GM23248 (cell line): ENCODE measurements around the gene KCNE1. TPM values are rescaled to one million over a fixed set of nuclear protein-coding genes. Genes with fewer than 3 reads are reported as not detected.
A peak's percentile ranks its signal among the peaks of the same experiment; 100 is the strongest.

Experiments
- DNase-seq: peaks from one replicate; pipeline ENCODE4 v3.0.0-alpha.2; 2015
- H2AFZ ChIP-seq: fragments of 200-600 bp; sonication (generic); 2 replicates; pipeline ENCODE4 v1.6.1; 2016; ENCODE audit warnings: antibody characterized with exemption
- H3F3A ChIP-seq: fragments of 200-600 bp; sonication (generic); 2 replicates; pipeline ENCODE4 v1.6.1; 2016; ENCODE audit warnings: mild to moderate bottlenecking, antibody characterized with exemption, mixed run types; ENCODE audit not compliant: insufficient read depth
- H3K27ac ChIP-seq: fragments of 200-600 bp; sonication (generic); 2 replicates; pipeline ENCODE4 v1.5.1; 2016; ENCODE audit warnings: mild to moderate bottlenecking
- H3K27me3 ChIP-seq: fragments of 200-600 bp; sonication (generic); replicated peaks from 2 replicates; pipeline ENCODE4 v1.6.1; 2016; ENCODE audit warnings: mild to moderate bottlenecking; ENCODE audit not compliant: insufficient read depth
- H3K36me3 ChIP-seq: fragments of 200-600 bp; sonication (generic); 2 replicates; pipeline ENCODE4 v1.6.1; 2016; ENCODE audit warnings: low read depth, mild to moderate bottlenecking
- H3K4me1 ChIP-seq: fragments of 200-600 bp; sonication (generic); 2 replicates; pipeline ENCODE4 v1.6.1; 2016; ENCODE audit warnings: mild to moderate bottlenecking; ENCODE audit not compliant: insufficient read depth
- H3K4me2 ChIP-seq: fragments of 200-600 bp; sonication (generic); one replicate; pipeline ENCODE4 v1.6.1; 2016; ENCODE audit warnings: mild to moderate bottlenecking; ENCODE audit not compliant: unreplicated experiment
- H3K4me3 ChIP-seq: fragments of 200-600 bp; sonication (generic); 2 replicates; pipeline ENCODE4 v1.5.1; 2016; ENCODE audit warnings: mild to moderate bottlenecking
- H3K79me2 ChIP-seq: fragments of 200-600 bp; sonication (generic); 2 replicates; pipeline ENCODE4 v1.6.1; 2016; ENCODE audit warnings: mild to moderate bottlenecking; ENCODE audit not compliant: insufficient read depth
- H3K9ac ChIP-seq: fragments of 200-600 bp; sonication (generic); 2 replicates; pipeline ENCODE4 v1.6.1; 2016; ENCODE audit warnings: mild to moderate bottlenecking
- H3K9me2 ChIP-seq: fragments of 200-600 bp; sonication (generic); 2 replicates; pipeline ENCODE4 v1.6.1; 2016; ENCODE audit warnings: mixed run types, mild to moderate bottlenecking, moderate library complexity; ENCODE audit not compliant: insufficient read depth
- H3K9me3 ChIP-seq: fragments of 200-600 bp; sonication (generic); one replicate; pipeline ENCODE4 v1.6.1; 2017; ENCODE audit warnings: low read depth
- H4K20me1 ChIP-seq: fragments of 200-600 bp; sonication (generic); 2 replicates; pipeline ENCODE4 v1.6.0; 2016; ENCODE audit not compliant: insufficient read depth
- EZH2 ChIP-seq: fragments of 200-600 bp; sonication (generic); IDR thresholded peaks from 2 replicates; pipeline ENCODE4 v1.6.1; 2018; ENCODE audit warnings: antibody characterized with exemption, mild to moderate bottlenecking; ENCODE audit not compliant: insufficient read depth, poor library complexity, severe bottlenecking
- EZH2phosphoT487 ChIP-seq: fragments of 200-600 bp; sonication (generic); IDR thresholded peaks from 2 replicates; pipeline ENCODE4 v1.6.1; 2018; ENCODE audit warnings: antibody characterized with exemption, moderate library complexity, mild to moderate bottlenecking, low read depth; ENCODE audit not compliant: insufficient read depth
- whole genome bisulfite sequencing, 2 experiments: methylation state at CpG; one replicate each; pipeline ENCODE4 v1.1.6; 2015 to 2017; ENCODE audit warnings: low lambda C conversion rate in 2 of 2, low coverage in 1 of 2; ENCODE audit errors: missing lambda C conversion rate in 2 of 2; 5-methylcytosine and 5-hydroxymethylcytosine counted together
- in situ Hi-C: fragments of 300-500 bp; cut with MboI; formaldehyde crosslinking; loops from 2 replicates; pipeline ENCODE4 v1.15.0; 2020
- polyA plus RNA-seq: library from polyadenylated mRNA; unstranded; fragments of >200 nt; fragmentation: Nextera tagmentation; extraction: Ambion mirVana; gene quantifications from 2 replicates; pipeline ENCODE4 v1.2.1, GENCODE V29; 2016
- total RNA-seq: library from RNA; depleted of rRNA; stranded (reverse); fragments of >200 nt; shearing (Covaris generic); gene quantifications from 2 replicates; pipeline ENCODE4 v1.2.3, GENCODE V29; 2014

The KCNE1 gene
- total and polyA plus RNA-seq, 2 experiments from 2014 or later: 0.43 TPM; not detected in 1

DNA sequence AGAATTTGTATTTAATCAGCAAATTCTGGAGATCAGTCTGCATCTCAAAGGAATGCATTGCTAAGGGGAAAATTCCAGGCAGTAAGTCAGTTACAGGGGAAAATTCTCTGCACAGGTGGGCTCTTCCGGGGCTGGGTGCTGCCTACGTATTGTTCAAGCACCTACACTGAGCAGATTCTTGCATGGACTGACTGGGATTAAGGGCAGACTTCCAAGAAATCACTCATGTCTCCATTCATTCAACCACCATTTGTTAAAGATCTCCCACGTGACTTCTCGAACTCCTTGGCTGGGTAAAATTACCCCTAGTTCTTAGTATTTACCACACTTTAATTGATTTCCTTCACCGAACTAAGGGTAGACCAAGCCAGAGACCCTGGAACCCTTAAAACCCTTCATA lies 28.2 kb upstream of the KCNE1 start:
- H3K36me3 ChIP-seq: no peaks in the 10 kb centered on the region
- in situ Hi-C loops: no loop called here
- no peaks in the 10 kb centered on the region for H3K9me3 ChIP-seq
- H2AFZ ChIP-seq: no peak overlapping the region
- TF ChIP-seq EZH2: no peak
- TF ChIP-seq EZH2phosphoT487: no peak
- H3K4me2 ChIP-seq: no peak overlapping the region
- no peak overlapping the region for H3K4me3 ChIP-seq
- H3F3A ChIP-seq: peaks cover 8% of the 10 kb centered on the region
- no peak overlapping the region for H3K27ac ChIP-seq
- 83 to 89% methylated on average over 5 of the region's 5 CpGs for WGBS, 2 experiments
- DNase-seq: no peak
- H4K20me1 ChIP-seq: no peaks in the 10 kb centered on the region
- no peak overlapping the region for H3K9ac ChIP-seq
- peaks cover 7% of the 10 kb centered on the region; the same call in 1 of the 2 replicates for H3K79me2 ChIP-seq
- no peaks in the 10 kb centered on the region for H3K9me2 ChIP-seq
- H3K27me3 ChIP-seq: no peaks in the 10 kb centered on the region
- H3K4me1 ChIP-seq: peaks cover 38% of the 10 kb centered on the region

DNA sequence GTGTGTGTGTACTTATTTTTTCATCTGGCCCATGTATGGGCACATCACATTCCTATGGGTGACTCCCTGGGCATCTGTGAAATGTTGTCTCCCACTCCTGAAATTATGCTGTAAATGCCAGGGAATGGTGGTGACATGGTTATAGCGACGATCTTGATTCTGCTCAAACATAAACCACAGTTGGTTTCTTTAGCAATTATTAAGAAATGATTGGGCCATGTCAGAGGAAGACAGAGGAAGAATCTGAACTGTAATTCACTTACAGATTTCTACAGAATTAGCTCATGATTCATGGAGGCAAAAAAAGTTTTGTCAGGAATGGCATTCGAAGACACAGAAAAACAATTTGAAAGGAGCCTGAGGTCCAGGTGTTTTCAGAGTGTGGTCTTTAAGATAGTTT lies 25.8 kb upstream of the KCNE1 start:
- WGBS, 2 experiments: 84 to 86% methylated on average over 3 of the region's 3 CpGs
- H3K79me2 ChIP-seq: no peaks in the 10 kb centered on the region
- in situ Hi-C loops: no loop called here
- TF ChIP-seq EZH2phosphoT487: no peak
- no peak for TF ChIP-seq EZH2
- no peaks in the 10 kb centered on the region for H3K36me3 ChIP-seq
- H3K4me1 ChIP-seq: peaks cover 33% of the 10 kb centered on the region
- H3K4me2 ChIP-seq: no peak overlapping the region
- no peak overlapping the region for H3K4me3 ChIP-seq
- no peak overlapping the region for H2AFZ ChIP-seq
- DNase-seq: peak; percentile 30
- no peak overlapping the region for H3K27ac ChIP-seq
- no peaks in the 10 kb centered on the region for H4K20me1 ChIP-seq
- no peaks in the 10 kb centered on the region for H3F3A ChIP-seq
- H3K9me3 ChIP-seq: no peaks in the 10 kb centered on the region
- no peaks in the 10 kb centered on the region for H3K9me2 ChIP-seq
- H3K27me3 ChIP-seq: no peaks in the 10 kb centered on the region
- H3K9ac ChIP-seq: no peak overlapping the region

GRCh38 chr21:34536820-34537219 lies 24.8 kb upstream of the KCNE1 start:
- Histone ChIP-seq H3K4me3 (no peak overlapping the region), H3K9ac (no peak overlapping the region), H3K9me2 (no peaks in the 10 kb centered on the region), H4K20me1 (no peaks in the 10 kb centered on the region), H3K9me3 (no peaks in the 10 kb centered on the region), H3K27ac (no peak overlapping the region), H3F3A (no peaks in the 10 kb centered on the region), H3K36me3 (no peaks in the 10 kb centered on the region), H3K4me1 (peaks cover 33% of the 10 kb centered on the region), H2AFZ (no peak overlapping the region), H3K4me2 (no peak overlapping the region), H3K79me2 (no peaks in the 10 kb centered on the region), H3K27me3 (no peaks in the 10 kb centered on the region)
- 21 to 31% methylated on average over 2 of the region's 2 CpGs for WGBS, 2 experiments
- no peak for TF ChIP-seq EZH2phosphoT487
- peak; percentile 45 for DNase-seq
- in situ Hi-C loops: no loop called here

GRCh38 chr21:34536311-34536710 lies 24.3 kb upstream of the KCNE1 start:
- TF ChIP-seq EZH2 (no peak), EZH2phosphoT487 (no peak)
- Histone ChIP-seq H3K4me1 (peaks cover 33% of the 10 kb centered on the region), H3K9me3 (no peaks in the 10 kb centered on the region), H3K9ac (no peak overlapping the region), H4K20me1 (no peaks in the 10 kb centered on the region), H3K27ac (no peak overlapping the region), H3K36me3 (no peaks in the 10 kb centered on the region), H3F3A (no peaks in the 10 kb centered on the region), H3K9me2 (no peaks in the 10 kb centered on the region), H3K27me3 (no peaks in the 10 kb centered on the region), H3K79me2 (no peaks in the 10 kb centered on the region), H3K4me3 (no peak overlapping the region), H2AFZ (no peak overlapping the region), H3K4me2 (no peak overlapping the region)
- no peak for DNase-seq
- WGBS, 2 experiments: 96% methylated on average over 8 of the region's 8 CpGs
- in situ Hi-C loops: no loop called here

DNA sequence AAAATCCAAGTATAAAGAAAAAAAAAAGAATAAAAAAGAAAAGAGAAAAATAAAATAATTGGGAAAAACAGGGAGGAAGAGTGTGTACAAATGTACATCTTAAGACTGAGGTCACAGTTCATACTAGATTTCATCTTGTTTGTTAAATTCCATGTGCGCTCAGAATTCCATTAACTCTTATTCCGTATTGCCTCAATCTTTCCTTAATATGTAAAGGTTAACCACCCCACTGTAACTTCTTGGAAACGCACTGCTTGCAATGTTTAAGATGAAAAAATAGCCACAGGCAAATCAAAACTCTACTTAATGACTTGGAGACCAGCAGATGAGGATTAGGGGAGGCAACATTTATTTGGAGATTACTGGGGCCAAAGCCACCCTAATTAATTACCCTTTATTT lies 23.9 kb upstream of the KCNE1 start:
- Histone ChIP-seq H3K36me3 (no peaks in the 10 kb centered on the region), H3K9ac (no peak overlapping the region), H4K20me1 (no peaks in the 10 kb centered on the region), H3K4me2 (no peak overlapping the region), H3K9me3 (no peaks in the 10 kb centered on the region), H3K4me3 (no peak overlapping the region), H2AFZ (no peak overlapping the region), H3F3A (no peaks in the 10 kb centered on the region), H3K27me3 (no peaks in the 10 kb centered on the region), H3K9me2 (no peaks in the 10 kb centered on the region), H3K4me1 (peaks cover 33% of the 10 kb centered on the region), H3K27ac (no peak overlapping the region), H3K79me2 (no peaks in the 10 kb centered on the region)
- in situ Hi-C loops: no loop called here
- no peak for DNase-seq
- TF ChIP-seq EZH2: no peak
- no peak for TF ChIP-seq EZH2phosphoT487
- 97 to 99% methylated on average over 3 of the region's 3 CpGs for WGBS, 2 experiments
